NOMO-1 (cell line): ENCODE results near the gene TPRN.

Experiments
- DNase-seq, 2 experiments: peaks; one replicate each; lab custom pipeline; 2025; ENCODE audit not compliant: unreplicated experiment in 2 of 2; lab: John Stamatoyannopoulos, UW

TPRN gene

DNA sequence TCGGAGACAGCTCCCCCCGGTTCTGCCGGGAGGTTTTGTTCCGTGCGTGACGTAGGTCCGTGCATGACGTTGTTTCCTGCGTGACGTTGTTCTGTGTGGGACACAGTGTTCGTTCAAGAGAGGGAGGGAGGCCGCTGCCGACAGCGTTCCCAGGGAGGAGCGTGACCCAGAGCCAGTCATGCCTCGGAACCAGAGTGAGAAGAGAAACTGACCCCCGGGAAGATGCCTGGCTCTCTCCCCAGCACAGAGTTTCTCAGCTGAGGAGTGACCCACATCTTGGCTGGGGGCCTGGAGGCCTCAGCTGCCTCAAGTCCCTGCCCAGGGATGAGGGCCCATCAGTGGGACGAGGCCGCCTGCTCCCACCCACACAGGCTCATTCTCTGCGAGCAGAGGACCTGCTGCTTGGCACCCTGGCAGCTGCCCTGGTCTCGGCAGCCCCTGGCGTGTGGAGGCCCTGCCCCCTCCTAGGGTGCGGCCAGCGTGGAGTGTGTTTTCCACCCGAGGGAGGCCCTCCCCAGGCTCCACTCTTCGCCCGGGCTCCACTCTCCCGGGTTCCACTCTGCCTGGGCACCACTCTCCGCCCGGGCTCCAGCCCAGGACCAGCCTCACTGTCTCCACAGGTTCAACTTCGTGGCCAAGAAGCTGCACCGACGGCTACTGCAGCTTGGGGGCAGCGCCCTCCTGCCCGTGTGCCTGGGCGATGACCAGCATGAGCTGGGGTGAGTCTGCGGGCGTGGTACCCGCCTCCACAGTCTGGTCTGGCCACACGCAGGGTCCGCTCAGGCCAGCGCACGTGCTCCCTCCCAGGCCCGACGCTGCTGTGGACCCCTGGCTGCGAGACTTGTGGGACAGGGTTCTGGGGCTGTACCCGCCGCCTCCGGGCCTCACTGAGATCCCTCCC lies 12.9 kb upstream of the TPRN start:
- DNase-seq: no peak

DNA sequence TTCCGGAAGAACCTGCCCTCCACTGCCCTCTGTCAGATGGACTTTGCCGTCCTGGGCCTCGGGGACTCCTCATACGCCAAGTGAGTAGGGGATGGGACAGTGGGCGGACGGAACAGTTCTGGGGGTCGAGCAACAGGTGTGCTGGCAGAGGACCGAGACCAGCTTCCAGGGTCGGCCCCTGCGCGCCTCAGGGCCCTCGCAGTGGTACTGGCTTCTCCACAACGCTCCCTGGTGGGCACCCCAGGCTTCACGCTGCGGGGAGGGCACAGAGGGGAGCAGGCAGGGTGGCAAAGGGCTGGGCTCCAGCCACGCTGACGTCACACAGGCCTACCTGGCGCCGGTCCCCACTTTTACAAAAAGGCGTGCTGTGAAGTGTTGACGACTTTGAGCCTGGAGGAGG lies 12.0 kb upstream of the TPRN start:
- no peak for DNase-seq

DNA sequence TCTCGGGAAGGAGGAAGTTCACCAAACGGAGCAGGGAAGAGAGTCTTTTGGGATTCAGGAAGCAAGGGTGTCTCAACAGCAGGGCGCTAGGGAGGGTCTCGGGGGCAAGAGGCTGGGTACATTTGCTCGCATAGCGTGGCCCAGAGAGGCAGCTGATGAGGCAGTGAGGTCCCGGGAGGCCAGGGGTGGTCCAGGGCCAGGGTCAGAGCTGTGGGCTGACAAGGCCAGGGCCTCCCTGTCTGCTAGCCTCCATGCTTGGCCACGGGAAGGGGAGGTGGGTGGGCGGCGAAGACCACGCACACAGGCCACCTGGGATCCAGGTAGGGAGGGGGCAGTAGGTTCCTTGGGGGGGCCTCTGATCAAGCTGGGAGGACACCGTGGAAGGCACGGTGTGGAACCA lies 11.0 kb upstream of the TPRN start:
- no peak for DNase-seq

DNA sequence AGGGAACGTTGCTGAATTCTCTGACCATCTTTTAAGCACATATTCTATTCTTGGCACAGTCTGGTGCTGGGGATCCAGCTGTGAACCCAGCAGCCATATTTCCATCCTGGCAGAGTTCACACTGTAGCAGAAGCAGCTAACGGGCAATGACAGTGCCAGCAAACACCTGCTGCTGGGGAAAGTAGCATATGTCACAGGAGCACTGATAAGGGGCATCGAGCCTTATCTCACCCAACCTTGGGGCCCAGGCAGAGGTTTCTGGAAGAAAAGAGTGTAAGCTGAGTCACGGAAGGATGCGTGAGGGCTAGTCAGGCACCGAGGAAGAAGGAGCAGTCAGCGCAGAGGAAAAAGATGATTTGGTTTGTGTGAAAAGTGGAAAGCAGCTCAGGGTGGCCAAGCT lies 6.1 kb upstream of the TPRN start:
- DNase-seq: no peak

DNA sequence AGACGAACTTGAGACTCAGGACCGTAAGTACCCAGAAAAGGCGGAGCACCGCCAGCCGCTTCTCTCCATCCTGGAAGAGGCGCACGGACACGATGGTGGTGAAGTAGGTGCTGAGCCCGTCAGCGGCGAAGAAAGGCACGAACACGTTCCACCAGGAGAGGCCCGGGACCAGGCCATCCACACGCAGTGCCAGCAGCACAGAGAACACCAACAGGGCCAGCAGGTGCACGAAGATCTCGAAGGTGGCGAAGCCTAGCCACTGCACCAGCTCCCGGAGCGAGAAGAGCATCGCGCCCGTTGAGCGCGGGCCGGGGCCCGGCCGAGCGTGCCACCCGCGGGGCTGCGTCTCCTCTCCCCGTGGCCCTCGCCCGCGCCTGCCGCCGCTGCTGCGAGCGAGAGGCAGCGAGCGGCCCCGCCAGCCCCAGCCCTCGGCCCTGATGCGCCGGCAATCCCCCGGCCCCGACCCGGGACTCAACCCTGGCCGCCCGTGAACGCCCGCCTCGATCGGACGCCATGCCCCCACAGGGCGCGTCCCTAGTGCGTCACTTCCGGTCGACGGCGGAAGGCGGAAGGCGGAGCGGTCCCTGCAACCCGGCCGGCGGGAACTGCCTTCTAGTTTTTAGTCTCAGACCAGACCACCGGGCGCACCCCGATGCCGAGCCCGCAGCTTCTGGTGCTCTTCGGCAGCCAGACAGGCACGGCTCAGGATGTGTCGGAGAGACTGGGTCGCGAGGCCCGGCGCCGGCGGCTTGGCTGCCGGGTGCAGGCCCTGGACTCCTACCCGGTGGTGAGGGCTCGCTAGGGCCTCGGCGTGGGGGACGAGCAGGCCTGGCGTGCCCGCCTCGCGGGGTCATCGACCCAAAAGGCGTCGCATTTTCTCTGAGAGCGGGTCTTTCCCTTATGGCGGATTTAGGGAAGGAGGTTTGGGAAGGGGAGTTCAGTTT lies 4.9 kb upstream of the TPRN start, which contains the start of the genes NDOR1 and TMEM203:
TSS of gene NDOR1 (plus strand) at position 575 of the 944 bp plus-strand sequence. CDS start at position 653, 78 bp downstream.
TSS of gene TMEM203 (minus strand) at position 523 of the 944 bp plus-strand sequence. CDS start at position 289, 234 bp downstream.
- DNase-seq: peak; percentile 89 to 92

DNA sequence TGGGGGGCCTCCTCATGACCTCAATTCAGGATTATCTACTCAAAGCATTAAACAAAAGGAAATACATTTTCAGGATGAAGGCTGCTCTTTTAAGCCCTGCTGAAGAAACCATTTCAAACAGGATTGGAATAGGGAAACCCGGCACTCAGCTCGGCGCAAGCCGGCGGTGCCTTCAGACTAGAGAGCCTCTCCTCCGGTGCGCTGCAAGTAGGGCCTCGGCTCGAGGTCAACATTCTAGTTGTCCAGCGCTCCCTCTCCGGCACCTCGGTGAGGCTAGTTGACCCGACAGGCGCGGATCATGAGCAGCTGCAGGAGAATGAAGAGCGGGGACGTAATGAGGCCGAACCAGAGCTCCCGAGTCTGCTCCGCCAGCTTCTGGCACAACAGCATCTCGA lies 4.2 kb upstream of the TPRN start:
- no peak for DNase-seq

DNA sequence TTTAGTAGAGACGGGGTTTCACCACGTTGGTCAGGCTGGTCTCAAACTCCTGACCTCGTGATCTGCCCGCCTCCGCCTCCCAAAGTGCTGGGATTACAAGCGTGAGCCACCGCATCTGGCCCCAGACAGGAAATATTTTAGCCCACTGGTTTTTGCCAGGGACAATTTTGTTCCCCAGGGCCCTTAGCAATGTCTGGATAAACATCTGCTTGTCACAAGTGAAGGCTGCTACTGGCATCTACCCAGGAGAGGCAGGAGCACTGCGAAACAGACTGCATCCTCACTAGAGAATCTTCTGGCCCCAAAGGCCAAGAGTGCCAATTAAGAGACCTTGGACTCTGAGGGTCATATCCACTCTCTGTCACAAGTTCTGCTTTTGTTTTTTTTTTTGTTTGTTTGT lies 2.4 kb upstream of the TPRN start:
- no peak for DNase-seq

DNA sequence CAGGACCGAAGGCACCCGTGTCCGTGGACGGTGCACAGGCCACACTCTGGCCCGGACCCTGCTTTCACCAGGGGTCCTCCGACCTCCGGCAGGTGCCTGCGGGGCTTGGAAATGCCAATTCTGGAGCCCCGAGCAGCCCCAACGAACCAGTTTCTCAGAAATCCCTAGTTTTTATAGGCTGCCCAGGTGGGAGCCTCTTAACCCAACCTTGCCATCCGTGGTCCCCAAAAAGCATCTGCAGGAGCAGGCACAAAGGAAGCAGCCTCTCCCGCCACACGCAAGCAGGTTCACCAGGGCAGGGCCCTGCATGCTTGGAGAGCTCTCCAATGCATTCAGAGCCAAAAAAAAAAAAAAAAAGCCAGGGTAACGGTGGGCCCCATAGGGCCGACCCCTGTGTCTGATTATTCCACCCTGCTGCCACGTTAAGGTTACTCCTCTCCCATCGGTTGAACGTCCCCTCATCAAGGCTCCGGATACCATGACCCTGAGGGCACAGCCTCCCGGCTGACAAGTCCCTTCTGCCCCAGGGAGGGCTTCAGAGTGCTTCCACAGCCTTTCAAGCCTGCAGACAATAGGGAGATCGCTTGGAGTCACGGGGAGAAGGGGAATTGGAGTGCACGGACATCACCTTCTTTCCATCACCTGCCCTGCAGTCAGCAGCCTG lies 796 bp upstream of the TPRN start:
- DNase-seq: no peak

DNA sequence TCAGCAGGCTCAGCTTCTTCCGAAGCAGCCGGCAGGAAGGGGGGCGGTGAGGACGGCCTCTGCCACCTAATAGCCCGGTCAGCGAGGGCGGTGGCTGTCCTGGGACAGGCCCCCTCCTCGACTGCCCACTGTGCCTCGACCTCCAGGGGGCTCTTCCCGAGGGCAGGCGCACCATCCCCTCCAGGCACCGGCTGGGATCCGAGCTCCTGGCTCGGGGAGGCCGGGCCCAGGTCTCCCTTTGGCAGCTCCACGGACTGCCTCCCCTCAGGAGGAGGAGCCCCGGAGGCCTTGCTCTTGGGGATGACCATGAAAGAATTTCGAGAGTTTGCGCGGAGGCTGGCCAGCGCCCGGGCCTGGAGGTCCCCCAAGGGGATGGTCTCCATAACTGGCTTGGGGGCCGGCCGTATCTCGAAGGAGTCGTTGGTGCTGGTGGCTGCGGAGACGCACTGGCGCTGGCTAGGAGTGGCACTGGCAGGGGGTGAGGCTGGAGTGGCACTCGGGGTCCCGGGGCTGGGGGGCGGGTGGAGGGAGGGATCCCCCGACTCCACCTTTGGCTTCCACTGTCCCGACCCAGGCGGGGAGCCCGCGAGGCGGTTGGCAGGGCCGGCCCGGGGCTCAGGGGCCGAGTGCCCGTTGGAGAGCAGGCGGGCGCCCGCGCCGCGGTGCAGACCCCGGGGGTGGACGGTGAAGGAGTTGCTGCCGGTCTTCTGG lies 975 bp downstream of the TPRN start:
- no peak for DNase-seq

DNA sequence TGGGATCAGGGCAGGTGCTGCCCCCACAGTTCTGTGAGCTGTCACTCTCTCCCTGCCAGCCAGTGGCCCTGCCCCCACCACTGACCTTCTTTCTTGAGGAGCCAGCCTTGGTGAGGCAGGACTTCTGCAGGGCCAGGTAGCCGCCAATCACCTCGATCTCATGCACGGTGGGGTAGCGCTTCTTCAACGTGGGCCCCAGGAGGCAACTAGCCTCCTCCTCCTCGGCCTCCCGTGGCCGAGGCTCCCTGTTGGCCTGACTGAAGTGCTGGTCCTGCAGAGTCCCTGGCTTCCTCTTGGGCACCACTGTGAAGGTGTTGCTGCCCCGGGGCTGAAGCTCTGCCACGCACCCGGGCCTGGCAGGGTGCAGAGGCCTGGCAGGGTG lies 1.6 kb downstream of the TPRN start:
- DNase-seq: no peak

DNA sequence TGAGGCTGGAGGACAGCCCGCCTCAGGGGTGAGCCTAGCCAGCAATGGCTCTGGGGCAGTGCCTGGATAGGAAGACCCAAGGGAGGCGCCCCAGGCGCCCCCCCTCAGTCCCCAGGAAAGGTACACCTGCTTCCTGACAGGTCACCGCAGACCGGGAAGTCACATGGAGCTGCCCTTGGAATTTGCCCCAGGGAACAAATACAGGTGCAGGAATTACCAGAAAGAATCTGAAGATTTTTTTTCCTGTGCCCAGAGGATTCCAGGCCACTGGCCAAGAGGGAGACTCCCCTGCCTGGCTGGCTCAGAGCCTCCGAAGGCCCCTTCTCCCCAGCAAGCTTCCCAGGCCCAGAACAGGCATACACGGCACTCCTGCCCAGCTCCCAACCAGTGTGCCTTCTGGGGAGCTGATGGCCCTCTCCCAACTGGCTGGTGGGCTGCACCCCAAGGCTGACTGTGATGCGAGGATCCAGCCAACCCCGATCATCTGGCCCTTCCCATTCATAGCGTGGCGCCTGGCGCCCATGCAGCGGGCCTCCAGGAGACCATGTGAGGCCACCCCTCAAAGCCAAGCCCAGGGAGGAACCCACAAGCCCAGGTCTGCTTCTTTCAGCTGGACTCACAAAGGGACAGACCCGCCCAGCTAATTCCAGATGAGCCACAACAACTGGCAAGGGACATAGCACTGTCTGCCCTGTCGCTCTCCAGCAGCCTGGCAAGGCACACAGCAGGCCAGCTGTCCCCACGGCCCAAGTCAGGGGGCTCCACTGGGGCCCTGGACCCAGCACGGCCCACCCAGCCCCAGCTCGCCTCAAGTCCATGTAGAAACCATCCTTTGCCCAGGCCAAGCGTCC lies 2.3 kb downstream of the TPRN start:
- DNase-seq: no peak

DNA sequence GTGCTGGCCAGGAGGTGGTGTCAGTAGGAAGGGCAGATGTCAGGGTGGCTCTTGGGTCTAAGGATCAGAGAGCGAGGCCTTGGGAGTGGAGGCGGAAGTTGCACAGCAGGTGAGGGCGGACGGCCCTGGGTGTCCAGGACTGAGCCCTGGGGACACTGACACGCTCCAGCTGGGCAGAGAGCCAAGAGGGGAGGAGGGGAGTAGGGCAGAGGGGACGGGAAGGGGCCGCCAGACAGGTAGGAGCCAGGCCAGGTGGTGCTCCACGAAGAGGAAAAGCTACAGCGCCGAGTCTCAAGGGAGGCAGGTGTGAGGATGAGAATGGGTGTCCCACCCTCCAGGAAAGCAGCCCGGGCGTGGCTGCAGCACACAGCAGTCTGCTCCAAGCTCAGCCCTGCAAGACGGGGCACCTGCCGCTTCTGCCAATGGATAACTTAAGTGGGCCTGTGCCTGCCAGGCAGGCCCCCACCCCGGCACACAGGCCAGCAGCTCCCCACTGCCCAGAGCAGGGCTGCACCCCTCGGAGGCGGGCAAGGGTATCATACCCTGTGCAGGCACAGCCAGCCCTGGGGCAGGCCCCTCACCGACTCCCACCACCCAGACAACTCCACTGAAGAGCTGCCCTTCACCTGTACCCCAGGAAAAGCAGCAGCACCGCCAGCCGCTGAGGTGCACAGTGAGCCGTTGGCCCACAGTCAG lies 4.9 kb downstream of the TPRN start:
- DNase-seq: no peak

DNA sequence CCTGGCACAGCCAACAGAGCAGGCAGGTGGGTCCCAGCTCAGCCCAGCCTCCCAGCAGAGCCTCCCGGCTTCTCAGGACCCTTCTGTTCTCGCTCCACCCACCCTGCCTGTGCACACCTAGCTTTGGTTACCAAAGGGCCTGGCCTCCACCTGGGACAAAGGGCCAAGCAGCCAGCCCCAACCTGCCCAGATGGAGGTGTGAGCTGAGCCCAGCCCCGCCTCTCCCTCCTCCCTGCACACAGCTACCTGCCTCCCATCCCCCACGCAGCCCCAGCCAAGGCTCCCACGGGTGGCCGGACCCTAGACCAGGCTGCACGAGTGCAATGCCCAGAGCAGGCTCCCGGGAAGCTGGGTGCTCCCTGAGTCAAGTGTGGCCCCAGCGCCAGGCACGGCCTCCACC lies 5.6 kb downstream of the TPRN start:
- DNase-seq: no peak

DNA sequence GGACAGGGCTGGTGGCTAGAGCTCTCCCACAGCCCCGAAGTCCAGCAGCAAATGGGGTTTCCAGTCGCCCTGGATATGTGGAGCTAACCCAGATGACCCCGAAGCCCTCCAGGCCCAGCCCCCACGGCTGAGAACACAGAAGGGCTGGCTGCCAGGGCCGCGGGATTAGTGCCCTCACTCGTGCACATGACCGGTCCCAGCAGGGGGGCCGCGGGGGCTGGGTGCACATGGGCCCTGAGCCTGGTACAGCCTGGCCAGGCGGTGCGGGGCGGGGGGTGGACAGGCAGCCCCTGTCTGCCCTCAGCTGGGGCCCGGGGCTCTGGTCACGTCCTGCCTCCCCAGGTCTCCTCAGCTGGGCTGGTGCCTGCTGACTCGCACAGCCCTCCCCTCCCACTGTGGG lies 6.2 kb downstream of the TPRN start:
- no peak for DNase-seq

DNA sequence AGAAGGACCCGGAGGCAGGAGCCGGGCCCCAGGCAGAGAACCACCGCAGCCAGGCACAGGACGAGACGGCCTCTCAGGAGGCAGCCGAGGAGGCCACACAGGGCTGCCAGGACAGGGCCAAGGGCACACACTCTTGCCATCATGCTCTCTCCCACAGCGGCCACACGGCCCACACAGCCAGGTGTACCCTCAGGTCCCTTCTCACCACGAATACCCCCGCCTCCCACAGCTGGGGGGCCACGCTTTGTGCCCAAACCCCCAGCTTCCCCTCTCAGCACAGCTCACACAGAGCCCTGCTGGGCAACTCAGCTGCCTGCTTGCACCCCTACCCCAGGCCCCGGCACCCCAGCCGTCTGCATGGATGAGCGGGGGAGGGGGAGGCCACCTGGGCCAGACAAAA lies 6.8 kb downstream of the TPRN start:
- DNase-seq: no peak

DNA sequence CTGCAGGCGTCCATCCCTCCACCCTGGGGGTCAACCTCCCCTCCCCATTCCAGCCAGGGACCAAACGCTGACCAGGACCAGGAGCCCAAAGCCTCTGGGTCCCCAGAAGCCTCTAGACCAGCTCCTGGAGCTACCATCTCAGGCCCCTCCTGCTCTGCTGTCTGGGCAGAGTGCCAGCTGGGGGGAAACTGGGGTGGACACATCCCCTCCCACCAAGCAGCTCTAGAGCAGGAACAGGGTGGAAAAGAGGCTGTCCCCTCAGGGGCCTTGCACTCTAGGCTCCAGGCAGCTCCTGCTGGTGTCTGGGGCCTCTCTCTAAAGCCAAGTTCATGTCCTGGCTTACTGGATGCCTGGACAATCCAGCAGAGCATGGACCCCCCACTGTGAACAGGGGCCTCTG lies 7.7 kb downstream of the TPRN start:
- DNase-seq: no peak

DNA sequence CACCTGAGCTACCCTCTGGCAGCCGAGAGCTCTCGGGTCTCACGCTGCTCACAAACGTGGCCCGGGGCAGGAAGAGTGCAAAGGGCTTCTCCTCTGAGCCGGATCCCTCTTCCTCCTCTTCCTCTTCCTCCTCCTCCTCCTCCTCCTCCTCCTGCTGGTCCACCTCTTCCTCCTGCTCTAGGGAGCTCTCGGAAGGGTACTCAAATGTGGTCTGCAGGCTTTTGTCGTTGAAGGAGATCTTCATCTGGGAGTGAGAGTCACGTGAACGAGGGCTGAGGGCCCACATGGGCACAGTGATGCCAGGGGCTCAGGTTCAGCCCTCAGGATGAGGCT lies 8.1 kb downstream of the TPRN start:
- DNase-seq: no peak

DNA sequence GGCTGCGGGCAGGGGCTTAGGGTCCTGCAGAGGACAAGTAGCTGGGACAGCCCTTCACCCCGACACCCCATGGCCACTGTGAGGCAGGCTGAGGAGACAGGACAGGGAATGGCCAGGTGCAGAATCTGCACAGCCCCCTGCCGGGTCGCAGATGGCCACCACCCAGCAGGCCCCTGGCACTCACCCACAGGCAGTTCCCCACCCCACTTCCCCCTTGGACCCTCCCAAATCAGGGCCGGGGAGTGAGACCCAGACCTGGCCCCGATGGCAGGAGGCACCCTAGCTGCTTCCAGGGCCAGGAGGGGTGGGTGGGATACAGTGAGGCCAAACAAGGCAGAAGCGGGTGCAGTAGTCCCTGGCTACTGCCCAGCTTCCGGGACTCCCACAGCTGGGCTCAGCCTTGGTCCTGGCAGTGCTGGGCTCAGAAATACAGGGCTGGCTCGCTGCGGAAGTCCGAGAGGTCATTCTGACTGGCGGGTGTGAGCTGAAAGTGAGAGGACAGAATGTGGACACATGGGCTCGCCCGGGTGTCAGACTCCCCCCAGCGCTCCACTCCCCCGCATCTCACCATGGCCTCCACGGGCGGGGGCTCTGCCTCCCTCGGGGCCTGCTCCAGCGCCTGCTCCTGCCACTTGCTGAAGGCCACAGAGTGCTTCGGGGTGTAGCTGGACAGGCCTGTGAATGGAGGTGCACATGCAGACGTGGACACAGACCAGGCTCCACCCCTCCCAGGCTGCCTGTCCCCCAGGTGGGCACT lies 8.7 kb downstream of the TPRN start:
- DNase-seq: no peak
